Calu3 (cell line): Measurements from ENCODE around the gene ACAD10. TPM values are rescaled to one million over a fixed set of nuclear protein-coding genes. Genes with fewer than 3 reads are reported as not detected.
A peak's percentile ranks its signal among the peaks of the same experiment; 100 is the strongest.

Experiments used
- BruUV-seq: library from RNA; stranded (reverse); fragments of 400-500 nt; replicated peaks from 2 replicates; lab custom pipeline; 2021; lab: Mats Ljungman, UMichigan
- CTCF ChIA-PET: fragments of 300-600 bp; sonication (Branson Sonifier 250); formaldehyde crosslinking; loops from one replicate; lab custom pipeline; 2022; ENCODE audit warnings: antibody characterized with exemption; lab: Charles Lee
- DNase-seq: peaks from one replicate; pipeline ENCODE4 v3.0.0; 2022
- H3K27ac Mint-ChIP-seq: one replicate; pipeline ENCODE4 v1.8.0; 2022; ENCODE audit warnings: mixed read lengths; ENCODE audit not compliant: unreplicated experiment
- H3K27me3 Mint-ChIP-seq: one replicate; pipeline ENCODE4 v1.8.0; 2022; ENCODE audit warnings: mixed read lengths; ENCODE audit not compliant: unreplicated experiment
- H3K36me3 Mint-ChIP-seq: one replicate; pipeline ENCODE4 v1.8.0; 2022; ENCODE audit warnings: mild to moderate bottlenecking, moderate library complexity, mixed read lengths; ENCODE audit not compliant: insufficient read depth, unreplicated experiment
- H3K4me1 Mint-ChIP-seq: one replicate; pipeline ENCODE4 v1.8.0; 2022; ENCODE audit warnings: mild to moderate bottlenecking, low read depth, mixed read lengths; ENCODE audit not compliant: unreplicated experiment
- H3K4me3 Mint-ChIP-seq: one replicate; pipeline ENCODE4 v1.8.0; 2022; ENCODE audit warnings: mild to moderate bottlenecking, low read depth, moderate library complexity, mixed read lengths; ENCODE audit not compliant: unreplicated experiment
- H3K9me3 Mint-ChIP-seq: one replicate; pipeline ENCODE4 v1.8.0; 2022; ENCODE audit warnings: low read depth, mixed read lengths; ENCODE audit not compliant: unreplicated experiment
- intact Hi-C: fragments of 100-400 bp; cut with micrococcal nuclease; formaldehyde crosslinking; loops from one replicate; pipeline ENCODE4 v1.10.0; 2022; ENCODE audit not compliant: unreplicated experiment
- total RNA-seq: library from RNA; stranded (reverse); gene quantifications from 2 replicates; pipeline ENCODE4 v1.2.3, GENCODE V29; 2022
- TF ChIP-seq, protein P1 (sequence below): fragments of 200-600 bp; IDR thresholded peaks from one replicate; pipeline ENCODE4 v1.8.0; 2022; ENCODE audit warnings: antibody characterized with exemption; ENCODE audit not compliant: unreplicated experiment

The ACAD10 gene
- total RNA-seq, 1 experiment from 2014 or later: 50.8 TPM

- BruUV-seq: no TSS peak
- Mint-ChIP-seq H3K27me3 (no peaks in the 10 kb centered on the region), H3K9me3 (no peaks in the 10 kb centered on the region), H3K36me3 (peaks cover 18% of the 10 kb centered on the region), H3K4me1 (peaks cover 22% of the 10 kb centered on the region), H3K4me3 (peak overlapping the region; percentile 91), H3K27ac (no peak overlapping the region)
- TF ChIP-seq, protein P1, sequence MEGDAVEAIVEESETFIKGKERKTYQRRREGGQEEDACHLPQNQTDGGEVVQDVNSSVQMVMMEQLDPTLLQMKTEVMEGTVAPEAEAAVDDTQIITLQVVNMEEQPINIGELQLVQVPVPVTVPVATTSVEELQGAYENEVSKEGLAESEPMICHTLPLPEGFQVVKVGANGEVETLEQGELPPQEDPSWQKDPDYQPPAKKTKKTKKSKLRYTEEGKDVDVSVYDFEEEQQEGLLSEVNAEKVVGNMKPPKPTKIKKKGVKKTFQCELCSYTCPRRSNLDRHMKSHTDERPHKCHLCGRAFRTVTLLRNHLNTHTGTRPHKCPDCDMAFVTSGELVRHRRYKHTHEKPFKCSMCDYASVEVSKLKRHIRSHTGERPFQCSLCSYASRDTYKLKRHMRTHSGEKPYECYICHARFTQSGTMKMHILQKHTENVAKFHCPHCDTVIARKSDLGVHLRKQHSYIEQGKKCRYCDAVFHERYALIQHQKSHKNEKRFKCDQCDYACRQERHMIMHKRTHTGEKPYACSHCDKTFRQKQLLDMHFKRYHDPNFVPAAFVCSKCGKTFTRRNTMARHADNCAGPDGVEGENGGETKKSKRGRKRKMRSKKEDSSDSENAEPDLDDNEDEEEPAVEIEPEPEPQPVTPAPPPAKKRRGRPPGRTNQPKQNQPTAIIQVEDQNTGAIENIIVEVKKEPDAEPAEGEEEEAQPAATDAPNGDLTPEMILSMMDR: no peak
- no peak for DNase-seq
- CTCF ChIA-PET: interaction anchor here (0.6 to 2.2 kb wide), 4 partner anchors 10 to 82 kb away, joined by 3 to 19 read pairs (median 6); partner anchors contain the start of genes ACAD10 and BRAP
- intact Hi-C loops: loop anchor here (5.0 kb wide), 1 partner anchor 44 kb away; no protein-coding TSS in a partner anchor
Measured at GRCh38 chr12:111768159-111768895, 82.5 kb downstream of the ACAD10 start.

- no peak overlapping the region for H3K27ac Mint-ChIP-seq
- H3K36me3 Mint-ChIP-seq: peaks cover 18% of the 10 kb centered on the region
- TF ChIP-seq, protein P1: no peak
- H3K4me1 Mint-ChIP-seq: peaks cover 35% of the 10 kb centered on the region
- CTCF ChIA-PET: no interaction called here
- H3K9me3 Mint-ChIP-seq: no peaks in the 10 kb centered on the region
- no peak for DNase-seq
- H3K4me3 Mint-ChIP-seq: no peak overlapping the region
- BruUV-seq: no TSS peak
- H3K27me3 Mint-ChIP-seq: no peaks in the 10 kb centered on the region
- intact Hi-C loops: loop anchor here (5.0 kb wide), 1 partner anchor 43 kb away; no protein-coding TSS in a partner anchor
Measured at GRCh38 chr12:111769599-111769998, 83.7 kb downstream of the ACAD10 start.

GRCh38 chr12:111773801-111774551 is 88.1 kb downstream of the ACAD10 start:
- peak overlapping the region; percentile 87 for H3K27ac Mint-ChIP-seq
- intact Hi-C loops: no loop called here
- CTCF ChIA-PET: interaction anchor here (0.7 kb wide), 1 partner anchor 9 kb away, joined by 3 read pairs; no protein-coding TSS in a partner anchor
- TF ChIP-seq, protein P1: no peak
- no peaks in the 10 kb centered on the region for H3K27me3 Mint-ChIP-seq
- no TSS peak for BruUV-seq
- peak; percentile 39 for DNase-seq
- peaks cover 50% of the 10 kb centered on the region for H3K4me1 Mint-ChIP-seq
- H3K4me3 Mint-ChIP-seq: peak overlapping the region; percentile 63
- H3K9me3 Mint-ChIP-seq: no peaks in the 10 kb centered on the region
- H3K36me3 Mint-ChIP-seq: peaks cover 26% of the 10 kb centered on the region
